WI38 (cell line): ENCODE measurements around the gene PAN3.

ENCODE experiments used
- H3K4me3 ChIP-seq: 2 replicates; pipeline ENCODE4 v1.5.1; 2011; ENCODE audit warnings: low read depth, mild to moderate bottlenecking, control low read depth, low read length
- TF ChIP-seq, protein P1 (sequence below): IDR thresholded peaks from 2 replicates; pipeline ENCODE4 v1.5.1; 2012; ENCODE audit warnings: low read depth, mild to moderate bottlenecking, control low read depth, low read length

PAN3 gene

DNA sequence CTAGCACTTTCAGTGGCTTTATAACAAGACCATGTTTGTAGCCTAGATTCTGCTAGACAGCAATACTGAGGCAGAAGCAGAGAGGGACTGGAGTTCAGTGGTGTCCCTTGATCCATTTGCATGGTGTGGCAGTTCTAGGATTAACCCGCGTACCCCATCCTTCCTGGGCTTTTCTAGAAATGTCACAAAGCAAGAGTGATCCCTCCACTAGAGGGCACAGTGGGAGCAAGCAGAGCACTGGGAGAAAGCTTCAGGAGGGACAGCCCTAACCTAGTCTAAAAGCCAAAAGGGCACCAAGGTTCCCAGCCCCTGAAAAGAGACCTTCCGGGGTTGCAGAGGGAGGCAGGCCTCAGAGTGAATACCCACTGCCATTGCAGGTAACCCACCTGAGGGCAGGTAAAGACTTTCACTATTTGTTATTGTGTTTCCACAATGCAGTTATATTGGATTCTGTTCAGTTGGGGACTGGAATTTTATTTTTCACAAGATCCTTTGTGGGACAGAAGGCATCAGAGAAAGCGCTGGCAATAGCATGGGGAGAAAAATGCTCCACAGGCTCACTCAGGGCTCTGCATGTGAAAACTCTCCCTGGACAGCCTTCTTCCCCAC lies 185.9 kb downstream of the PAN3 start:
- TF ChIP-seq, protein P1, sequence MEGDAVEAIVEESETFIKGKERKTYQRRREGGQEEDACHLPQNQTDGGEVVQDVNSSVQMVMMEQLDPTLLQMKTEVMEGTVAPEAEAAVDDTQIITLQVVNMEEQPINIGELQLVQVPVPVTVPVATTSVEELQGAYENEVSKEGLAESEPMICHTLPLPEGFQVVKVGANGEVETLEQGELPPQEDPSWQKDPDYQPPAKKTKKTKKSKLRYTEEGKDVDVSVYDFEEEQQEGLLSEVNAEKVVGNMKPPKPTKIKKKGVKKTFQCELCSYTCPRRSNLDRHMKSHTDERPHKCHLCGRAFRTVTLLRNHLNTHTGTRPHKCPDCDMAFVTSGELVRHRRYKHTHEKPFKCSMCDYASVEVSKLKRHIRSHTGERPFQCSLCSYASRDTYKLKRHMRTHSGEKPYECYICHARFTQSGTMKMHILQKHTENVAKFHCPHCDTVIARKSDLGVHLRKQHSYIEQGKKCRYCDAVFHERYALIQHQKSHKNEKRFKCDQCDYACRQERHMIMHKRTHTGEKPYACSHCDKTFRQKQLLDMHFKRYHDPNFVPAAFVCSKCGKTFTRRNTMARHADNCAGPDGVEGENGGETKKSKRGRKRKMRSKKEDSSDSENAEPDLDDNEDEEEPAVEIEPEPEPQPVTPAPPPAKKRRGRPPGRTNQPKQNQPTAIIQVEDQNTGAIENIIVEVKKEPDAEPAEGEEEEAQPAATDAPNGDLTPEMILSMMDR = peak; percentile 81
- H3K4me3 ChIP-seq = no peak overlapping the region

DNA sequence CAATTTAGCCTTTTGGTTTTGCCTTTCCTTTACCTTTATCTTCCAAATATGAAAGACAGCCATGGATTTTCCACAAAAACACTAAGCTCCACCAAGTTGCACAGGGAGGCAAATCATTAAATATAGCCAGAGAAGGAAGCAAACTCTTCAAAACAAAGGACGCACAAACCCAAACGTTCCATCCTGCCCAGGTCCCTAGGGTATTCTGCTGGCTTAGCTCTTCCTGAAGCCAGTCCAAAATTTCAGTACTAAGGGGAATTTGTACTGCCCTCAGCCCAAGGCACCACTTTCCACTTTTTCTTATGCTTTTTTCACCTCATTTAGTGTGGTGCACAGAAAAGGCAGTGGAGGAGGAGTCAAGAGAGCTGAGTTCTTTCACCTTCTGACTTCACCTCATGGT lies 186.7 kb downstream of the PAN3 start:
- no peak overlapping the region for H3K4me3 ChIP-seq
- TF ChIP-seq, protein P1 = no peak

DNA sequence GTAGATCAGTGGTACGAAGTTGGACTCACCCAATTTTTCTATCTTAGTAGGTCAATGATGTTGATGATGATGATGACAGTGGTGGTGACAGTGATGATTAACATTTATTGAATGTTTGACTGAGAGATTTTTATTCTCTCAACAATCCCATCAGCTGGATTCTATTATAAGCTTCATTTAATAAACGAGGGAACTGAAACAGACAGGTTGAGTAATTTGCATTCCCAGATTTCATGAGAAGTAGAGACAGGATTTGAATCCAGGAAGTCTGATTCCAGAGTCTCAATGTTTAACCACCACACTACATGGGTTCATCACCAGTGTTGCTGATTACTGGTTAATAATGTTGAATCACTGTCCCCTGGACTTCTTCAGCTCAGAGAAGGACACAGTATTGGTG lies 187.7 kb downstream of the PAN3 start:
- TF ChIP-seq, protein P1 = no peak
- H3K4me3 ChIP-seq = no peak overlapping the region

DNA sequence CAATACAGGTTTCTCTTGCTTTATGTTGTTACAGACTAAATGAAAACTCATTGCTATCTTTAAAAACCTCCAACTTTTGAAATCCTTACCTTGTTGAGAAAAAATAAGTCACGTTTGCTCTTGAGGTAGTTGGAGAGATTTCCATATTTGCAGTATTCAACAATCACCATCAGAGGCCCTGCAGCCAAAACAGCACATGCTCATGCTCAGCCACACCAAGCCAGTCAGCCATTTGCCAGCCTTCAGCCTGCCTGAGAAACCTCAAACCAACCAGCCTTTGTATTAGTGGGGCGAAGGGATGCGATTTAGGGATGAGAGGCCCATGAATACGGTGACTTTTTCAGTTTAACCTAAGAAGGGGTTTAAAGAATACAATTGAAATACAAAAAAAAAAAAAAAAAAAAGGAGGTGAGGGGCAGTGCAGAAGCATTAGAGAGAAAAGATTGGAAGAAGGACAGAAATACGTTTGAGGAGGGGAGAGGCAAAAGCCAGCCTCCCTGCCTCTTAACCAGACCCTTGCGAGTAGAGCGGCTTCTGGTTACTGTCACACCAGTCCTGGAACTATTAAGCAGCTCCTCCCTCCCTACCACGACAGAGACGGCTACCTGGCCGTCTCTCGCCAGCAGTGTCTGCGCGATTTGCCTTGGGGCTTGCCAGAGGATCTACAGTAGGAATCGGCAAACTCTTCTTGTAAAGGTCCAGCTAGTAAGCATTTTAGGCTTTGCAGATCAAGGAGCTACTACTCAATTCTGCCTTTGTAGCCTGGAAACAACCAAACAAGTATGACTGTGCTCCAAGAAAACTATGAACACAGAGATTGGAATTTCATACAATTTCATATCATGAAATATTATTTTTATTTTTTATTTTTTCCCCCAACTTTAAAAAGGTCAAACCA lies 189.3 kb downstream of the PAN3 start:
- H3K4me3 ChIP-seq = no peak overlapping the region
- TF ChIP-seq, protein P1 = no peak

DNA sequence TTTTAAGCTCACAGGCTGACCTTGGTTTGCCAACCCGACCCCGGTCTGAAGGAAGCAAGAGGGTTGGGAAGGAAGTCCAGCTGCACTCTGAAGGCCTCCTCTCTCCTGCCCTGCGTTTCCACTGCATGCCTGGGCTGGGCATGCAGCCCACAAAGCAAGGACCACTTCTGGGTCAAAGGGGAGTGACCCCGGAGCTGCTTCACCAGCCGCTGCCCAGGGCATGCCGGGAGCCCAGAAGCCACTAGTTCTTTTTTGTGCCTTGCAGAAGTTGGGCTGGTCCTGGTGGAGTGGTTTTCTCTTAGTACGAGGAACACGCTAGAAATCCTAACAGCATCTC lies 189.9 kb downstream of the PAN3 start:
- no peak overlapping the region for H3K4me3 ChIP-seq
- TF ChIP-seq, protein P1 = no peak

DNA sequence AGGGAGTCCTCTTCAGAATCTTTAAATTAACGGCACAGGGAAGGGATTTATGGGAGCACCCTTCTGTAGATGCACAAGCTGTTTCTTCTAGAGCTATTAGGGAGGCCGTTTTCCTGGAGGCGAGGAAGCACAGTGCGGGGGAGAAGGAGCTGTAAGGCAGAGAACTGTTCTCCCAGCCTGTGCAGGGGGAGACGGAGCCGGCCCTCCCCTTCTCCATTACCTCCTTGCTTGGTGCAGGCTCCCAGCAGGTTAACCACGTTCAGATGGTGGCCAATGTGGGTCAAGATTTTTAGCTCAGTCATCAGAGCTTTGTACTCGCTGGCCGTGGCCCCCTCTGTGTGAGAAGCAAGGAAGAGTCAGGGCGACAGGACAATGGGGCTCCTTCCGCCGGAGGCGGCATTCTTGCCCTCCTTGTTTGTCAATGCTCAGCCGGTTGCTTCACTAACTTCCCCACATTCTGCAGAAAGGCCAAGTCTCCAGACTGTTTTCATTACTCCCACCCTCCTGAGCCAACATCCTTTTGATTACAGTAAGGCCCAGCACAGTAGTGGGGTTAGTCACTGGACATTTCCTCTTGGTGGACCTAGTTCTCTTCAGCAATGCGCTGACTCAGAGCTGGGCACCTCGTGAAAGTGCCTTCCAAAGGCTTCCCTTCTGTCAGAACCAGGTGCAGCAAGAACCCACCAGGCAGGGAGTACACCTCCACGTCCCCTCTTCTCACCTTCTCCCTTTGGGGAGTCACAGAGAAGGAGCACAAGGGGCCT lies 191.2 kb downstream of the PAN3 start:
- TF ChIP-seq, protein P1 = no peak

More for the DNA sequence above, 191.2 kb downstream of the PAN3 start:
- H3K4me3 ChIP-seq = no peak overlapping the region
